Ovary (tissue), 9 donors: Measurements from ENCODE around the gene ARFRP1. TPM values are rescaled to one million over a fixed set of nuclear protein-coding genes. Genes with fewer than 3 reads are reported as not detected.

ENCODE experiments used
- DNase-seq, 5 donors: peaks; one replicate each; pipeline ENCODE4 v3.0.0-alpha.2; 2019 to 2020
- H3K27ac ChIP-seq, 2 donors: fragments of 200-600 bp; one replicate each; pipeline versions ENCODE4 v1.5.1 to v1.8.0; 2019 to 2022
- H3K27me3 ChIP-seq: fragments of 200-600 bp; one replicate; pipeline ENCODE4 v1.8.0; 2022
- H3K36me3 ChIP-seq: fragments of 200-600 bp; sonication (generic); one replicate; pipeline ENCODE4 v1.5.1; 2019
- H3K4me1 ChIP-seq: one replicate; pipeline ENCODE4 v1.8.1; 2013; ENCODE audit warnings: mild to moderate bottlenecking, moderate library complexity; ENCODE audit not compliant: insufficient read depth
- H3K4me3 ChIP-seq: fragments of 200-600 bp; sonication (generic); one replicate; pipeline ENCODE4 v1.5.1; 2017
- H3K9me3 ChIP-seq, 2 donors: fragments of 200-600 bp in 1 of 2; sonication (generic) in 1 of 2; one replicate each; pipeline versions ENCODE4 v1.5.1 to v1.8.1; 2013 to 2019; ENCODE audit warnings: mild to moderate bottlenecking in 1 of 2, moderate library complexity in 1 of 2
- CTCF ChIP-seq, 3 donors: fragments of 450-650 bp in 2 of 3; fragments of 200-600 bp in 1 of 3; IDR thresholded peaks; one replicate each; pipeline versions ENCODE4 v1.5.1 to v1.8.0; 2016 to 2022; ENCODE audit warnings: antibody characterized with exemption in 3 of 3, mild to moderate bottlenecking in 1 of 3
- EP300 ChIP-seq: sonication (generic); formaldehyde crosslinking; IDR thresholded peaks from one replicate; pipeline ENCODE4 v1.6.1; 2017; ENCODE audit warnings: antibody characterized with exemption
- POLR2A ChIP-seq: fragments of 450-650 bp; IDR thresholded peaks from one replicate; pipeline ENCODE4 v1.6.1; 2017; ENCODE audit warnings: antibody characterized with exemption, mild to moderate bottlenecking, moderate library complexity
- WGBS, 3 donors: extraction: QIAGEN DNeasy Blood & Tissue Kit in 1 of 3; methylation state at CpG; one replicate each; pipeline versions ENCODE4 v1.1.5 to v1.1.7; 2013 to 2017; 5-methylcytosine and 5-hydroxymethylcytosine counted together
- intact Hi-C, 4 donors: fragments of 100-400 bp; cut with DNase I; formaldehyde crosslinking; loops; one replicate each; pipeline versions ENCODE4 v1.11.0 to v1.15.1; 2022 to 2023
- polyA plus RNA-seq, 2 donors: library from polyadenylated mRNA; stranded (reverse); fragments of 200-250 nt in 1 of 2; fragments of 350-450 nt in 1 of 2; fragmentation: Illumina TruSeq in 1 of 2; extraction: RNeasy Lipid Tissue Mini Kit (QIAGEN cat#74804) in 1 of 2; gene quantifications; one replicate each; pipeline ENCODE4 v1.2.3, GENCODE V29; 2013 to 2014
- total RNA-seq, 7 donors: library from RNA; depleted of rRNA in 2 of 7; stranded (reverse); fragments of >200 nt in 2 of 7; fragmentation: NEBNext Ultra II Directional in 3 of 7; extraction: Animal tissue kit (Norgen Biotek cat#: 25700) in 3 of 7; gene quantifications; one replicate each; pipeline versions ENCODE4 v1.1.0 to v1.2.4, GENCODE V29; 2016 to 2023
- donor health status: DM: no; HTN: no; CAD: no; lungs with moderate emphysema.
- donor health status: DM: no; HTN: no; CAD: no.
- donor health status: Bipolar disorder and iron deficiency.
- donor health status: DM: yes; HTN: yes; CAD: no.
- donor health status: DM: no; HTN: no; CAD: no.
- donor health status: DM: yes; HTN: yes; CAD: no.

Gene ARFRP1
- total and polyA plus RNA-seq, 9 donors = 15.3 to 59.5 (median 47.2) TPM

GRCh38 chr20:63747622-63748069 lies 39.9 kb upstream of the ARFRP1 start:
- TF ChIP-seq POLR2A = no peak
- no peak for TF ChIP-seq CTCF (IDR thresholded peaks at IDR 0.05)
- TF ChIP-seq EP300 = no peak
- no peaks in the 10 kb centered on the region for H3K4me1 ChIP-seq
- intact Hi-C loops = no loop called here
- H3K27ac ChIP-seq = peak overlapping the region in 1 of 2 donors; percentile 12
- H3K27me3 ChIP-seq = no peaks in the 10 kb centered on the region
- 49 to 56% (median 50%) methylated on average over 12 to 13 of the region's 13 CpGs for WGBS, 3 donors
- H3K9me3 ChIP-seq = no peaks in the 10 kb centered on the region
- DNase-seq = peak in 2 of 5 donors; percentile 49 to 57
- no peak overlapping the region for H3K4me3 ChIP-seq
- no peaks in the 10 kb centered on the region for H3K36me3 ChIP-seq

- no peaks in the 10 kb centered on the region for H3K27me3 ChIP-seq
- intact Hi-C loops = no loop called here
- peak in 3 of 5 donors; percentile 24 to 42 (median 34) for DNase-seq
- H3K4me1 ChIP-seq = peaks cover 3% of the 10 kb centered on the region
- no peak overlapping the region for H3K27ac ChIP-seq
- no peaks in the 10 kb centered on the region for H3K36me3 ChIP-seq
- TF ChIP-seq EP300 (no peak), POLR2A (no peak), CTCF (IDR thresholded peaks at IDR 0.05) (no peak)
- no peaks in the 10 kb centered on the region for H3K9me3 ChIP-seq
- 87 to 91% (median 88%) methylated on average over 45 to 47 of the region's 47 CpGs for WGBS, 3 donors
- no peak overlapping the region for H3K4me3 ChIP-seq
Observed at GRCh38 chr20:63746751-63747315, 39.1 kb upstream of the ARFRP1 start.

DNA sequence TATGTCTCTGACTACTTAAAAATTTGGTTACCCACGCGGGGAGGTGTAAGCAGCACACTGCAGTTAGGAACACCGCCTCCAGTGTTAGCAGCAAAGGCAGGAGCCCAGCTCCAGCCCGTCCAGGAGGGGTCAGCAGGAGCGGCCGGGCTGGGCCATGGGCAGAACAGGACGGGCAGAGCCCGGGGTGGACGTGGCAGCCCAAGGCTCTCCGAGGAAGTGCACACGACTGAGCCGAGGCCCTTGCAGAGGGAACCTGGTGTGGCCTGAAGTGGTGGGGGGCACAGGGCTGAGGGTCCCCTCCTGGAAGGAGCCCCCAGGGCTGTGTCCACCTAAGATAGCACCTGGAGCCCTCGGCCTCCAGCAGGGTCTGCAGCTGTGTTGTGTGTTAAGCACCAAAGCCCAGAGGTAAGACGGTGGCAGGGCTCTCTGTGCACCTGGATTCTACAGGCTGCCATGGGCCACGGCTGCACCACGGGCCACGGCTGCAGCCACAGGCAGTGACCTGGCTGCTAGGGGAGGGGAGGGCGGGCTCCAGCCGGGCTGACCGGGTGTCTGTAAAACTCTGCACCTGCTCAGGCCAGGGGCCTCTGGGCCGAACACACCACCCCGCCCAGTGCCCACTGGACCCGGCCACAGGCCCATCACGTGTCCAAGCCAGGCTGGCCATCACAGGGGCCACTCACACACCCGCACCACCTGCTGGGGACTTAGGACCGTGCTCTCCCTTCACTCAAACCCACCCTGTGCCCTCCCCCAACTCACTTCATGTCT lies 38.4 kb upstream of the ARFRP1 start:
- TF ChIP-seq CTCF (IDR thresholded peaks at IDR 0.05) = no peak
- TF ChIP-seq EP300 = no peak
- no peak for TF ChIP-seq POLR2A
- 74 to 83% (median 76%) methylated on average over 26 of the region's 26 CpGs for WGBS, 3 donors
- intact Hi-C loops = no loop called here
- Histone ChIP-seq H3K9me3 (no peaks in the 10 kb centered on the region), H3K27ac (peak overlapping the region in 1 of 2 donors; percentile 14), H3K4me1 (peaks cover 9% of the 10 kb centered on the region), H3K4me3 (no peak overlapping the region), H3K27me3 (no peaks in the 10 kb centered on the region), H3K36me3 (no peaks in the 10 kb centered on the region)
- DNase-seq = peak in 2 of 5 donors; percentile 23 to 39

DNA sequence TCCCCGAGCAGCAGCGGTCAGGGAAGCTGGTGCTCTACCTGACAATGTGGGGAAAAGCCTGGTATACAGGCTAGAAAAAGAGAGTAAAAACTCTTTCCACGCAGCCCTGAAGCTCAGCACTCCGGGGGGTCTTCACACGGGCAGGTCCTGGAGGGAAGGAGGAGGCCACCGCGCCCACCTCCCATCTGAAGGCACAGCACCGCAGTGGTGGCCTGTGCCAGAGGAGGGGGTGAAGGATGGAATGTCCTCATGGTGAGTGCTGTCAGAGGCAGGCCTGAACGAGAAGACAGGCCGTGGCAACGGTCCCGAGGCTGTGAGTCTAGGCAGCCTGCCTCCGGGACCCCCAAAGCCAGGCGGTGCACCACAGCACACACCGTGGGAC lies 37.6 kb upstream of the ARFRP1 start:
- peak overlapping the region in 1 of 2 donors; percentile 14 for H3K27ac ChIP-seq
- peak in 1 of 5 donors; percentile 41 for DNase-seq
- no peaks in the 10 kb centered on the region for H3K36me3 ChIP-seq
- H3K27me3 ChIP-seq = no peaks in the 10 kb centered on the region
- TF ChIP-seq EP300 (no peak), POLR2A (no peak), CTCF (IDR thresholded peaks at IDR 0.05) (no peak)
- intact Hi-C loops = no loop called here
- peaks cover 9% of the 10 kb centered on the region for H3K4me1 ChIP-seq
- no peak overlapping the region for H3K4me3 ChIP-seq
- WGBS, 3 donors = 54 to 69% (median 56%) methylated on average over 15 of the region's 15 CpGs
- H3K9me3 ChIP-seq = no peaks in the 10 kb centered on the region
